Ovary (tissue), 9 donors: ENCODE measurements around the gene SUCLA2. TPM values are rescaled to one million over a fixed set of nuclear protein-coding genes. Genes with fewer than 3 reads are reported as not detected.

ENCODE experiments used
- DNase-seq, 5 donors: peaks; one replicate each; pipeline ENCODE4 v3.0.0-alpha.2; 2019 to 2020
- H3K27ac ChIP-seq, 2 donors: fragments of 200-600 bp; one replicate each; pipeline versions ENCODE4 v1.5.1 to v1.8.0; 2019 to 2022
- H3K27me3 ChIP-seq: fragments of 200-600 bp; one replicate; pipeline ENCODE4 v1.8.0; 2022
- H3K36me3 ChIP-seq: fragments of 200-600 bp; sonication (generic); one replicate; pipeline ENCODE4 v1.5.1; 2019
- H3K4me1 ChIP-seq: one replicate; pipeline ENCODE4 v1.8.1; 2013; ENCODE audit warnings: mild to moderate bottlenecking, moderate library complexity; ENCODE audit not compliant: insufficient read depth
- H3K4me3 ChIP-seq: fragments of 200-600 bp; sonication (generic); one replicate; pipeline ENCODE4 v1.5.1; 2017
- H3K9me3 ChIP-seq, 2 donors: fragments of 200-600 bp in 1 of 2; sonication (generic) in 1 of 2; one replicate each; pipeline versions ENCODE4 v1.5.1 to v1.8.1; 2013 to 2019; ENCODE audit warnings: mild to moderate bottlenecking in 1 of 2, moderate library complexity in 1 of 2
- EP300 ChIP-seq: sonication (generic); formaldehyde crosslinking; IDR thresholded peaks from one replicate; pipeline ENCODE4 v1.6.1; 2017; ENCODE audit warnings: antibody characterized with exemption
- POLR2A ChIP-seq: fragments of 450-650 bp; IDR thresholded peaks from one replicate; pipeline ENCODE4 v1.6.1; 2017; ENCODE audit warnings: antibody characterized with exemption, mild to moderate bottlenecking, moderate library complexity
- WGBS, 3 donors: extraction: QIAGEN DNeasy Blood & Tissue Kit in 1 of 3; methylation state at CpG; one replicate each; pipeline versions ENCODE4 v1.1.5 to v1.1.7; 2013 to 2017; 5-methylcytosine and 5-hydroxymethylcytosine counted together
- intact Hi-C, 4 donors: fragments of 100-400 bp; cut with DNase I; formaldehyde crosslinking; loops; one replicate each; pipeline versions ENCODE4 v1.11.0 to v1.15.1; 2022 to 2023
- polyA plus RNA-seq, 2 donors: library from polyadenylated mRNA; stranded (reverse); fragments of 200-250 nt in 1 of 2; fragments of 350-450 nt in 1 of 2; fragmentation: Illumina TruSeq in 1 of 2; extraction: RNeasy Lipid Tissue Mini Kit (QIAGEN cat#74804) in 1 of 2; gene quantifications; one replicate each; pipeline ENCODE4 v1.2.3, GENCODE V29; 2013 to 2014
- total RNA-seq, 7 donors: library from RNA; depleted of rRNA in 2 of 7; stranded (reverse); fragments of >200 nt in 2 of 7; fragmentation: NEBNext Ultra II Directional in 3 of 7; extraction: Animal tissue kit (Norgen Biotek cat#: 25700) in 3 of 7; gene quantifications; one replicate each; pipeline versions ENCODE4 v1.1.0 to v1.2.4, GENCODE V29; 2016 to 2023
- TF ChIP-seq, protein P1 (sequence below), 3 donors: fragments of 450-650 bp in 2 of 3; fragments of 200-600 bp in 1 of 3; IDR thresholded peaks; one replicate each; pipeline versions ENCODE4 v1.5.1 to v1.8.0; 2016 to 2022; ENCODE audit warnings: antibody characterized with exemption in 3 of 3, mild to moderate bottlenecking in 1 of 3
- donor health status: DM: no; HTN: no; CAD: no; lungs with moderate emphysema.
- donor health status: DM: no; HTN: no; CAD: no.
- donor health status: Bipolar disorder and iron deficiency.
- donor health status: DM: yes; HTN: yes; CAD: no.
- donor health status: DM: no; HTN: no; CAD: no.
- donor health status: DM: yes; HTN: yes; CAD: no.

The SUCLA2 gene
- total and polyA plus RNA-seq, 9 donors = 26.3 to 43.8 (median 35.3) TPM

GRCh38 chr13:47976325-47976724 is 24.7 kb downstream of the SUCLA2 start:
- no peaks in the 10 kb centered on the region for H3K4me1 ChIP-seq
- no peaks in the 10 kb centered on the region for H3K9me3 ChIP-seq
- H3K36me3 ChIP-seq = no peaks in the 10 kb centered on the region
- WGBS, 3 donors = 90 to 100% (median 98%) methylated on average over 1 of the region's 1 CpG
- intact Hi-C loops = no loop called here
- no peak for TF ChIP-seq POLR2A
- TF ChIP-seq, protein P1, sequence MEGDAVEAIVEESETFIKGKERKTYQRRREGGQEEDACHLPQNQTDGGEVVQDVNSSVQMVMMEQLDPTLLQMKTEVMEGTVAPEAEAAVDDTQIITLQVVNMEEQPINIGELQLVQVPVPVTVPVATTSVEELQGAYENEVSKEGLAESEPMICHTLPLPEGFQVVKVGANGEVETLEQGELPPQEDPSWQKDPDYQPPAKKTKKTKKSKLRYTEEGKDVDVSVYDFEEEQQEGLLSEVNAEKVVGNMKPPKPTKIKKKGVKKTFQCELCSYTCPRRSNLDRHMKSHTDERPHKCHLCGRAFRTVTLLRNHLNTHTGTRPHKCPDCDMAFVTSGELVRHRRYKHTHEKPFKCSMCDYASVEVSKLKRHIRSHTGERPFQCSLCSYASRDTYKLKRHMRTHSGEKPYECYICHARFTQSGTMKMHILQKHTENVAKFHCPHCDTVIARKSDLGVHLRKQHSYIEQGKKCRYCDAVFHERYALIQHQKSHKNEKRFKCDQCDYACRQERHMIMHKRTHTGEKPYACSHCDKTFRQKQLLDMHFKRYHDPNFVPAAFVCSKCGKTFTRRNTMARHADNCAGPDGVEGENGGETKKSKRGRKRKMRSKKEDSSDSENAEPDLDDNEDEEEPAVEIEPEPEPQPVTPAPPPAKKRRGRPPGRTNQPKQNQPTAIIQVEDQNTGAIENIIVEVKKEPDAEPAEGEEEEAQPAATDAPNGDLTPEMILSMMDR (IDR thresholded peaks at IDR 0.05) = no peak
- no peak for TF ChIP-seq EP300
- H3K27me3 ChIP-seq = no peaks in the 10 kb centered on the region
- DNase-seq = no peak
- no peak overlapping the region for H3K27ac ChIP-seq
- no peak overlapping the region for H3K4me3 ChIP-seq

DNA sequence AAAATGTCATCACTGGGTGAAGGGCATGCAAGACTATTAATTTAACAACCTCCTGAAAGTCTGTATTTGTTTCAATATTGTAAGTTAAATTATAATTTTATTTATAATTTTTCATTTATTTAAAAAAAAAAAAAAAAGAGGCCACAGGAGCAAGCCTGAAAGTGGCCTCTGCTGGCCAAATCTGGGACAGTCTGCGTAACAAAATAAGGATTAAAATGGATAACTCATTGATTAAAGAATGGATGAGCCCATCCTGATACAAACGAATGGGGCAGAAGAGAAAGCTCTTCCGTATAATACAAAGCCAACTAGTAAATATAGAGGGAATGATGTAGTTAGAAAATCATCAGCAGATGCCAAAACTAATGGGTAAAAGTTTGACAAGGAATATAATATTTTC is 36.2 kb downstream of the SUCLA2 start:
- H3K4me3 ChIP-seq = no peak overlapping the region
- no peaks in the 10 kb centered on the region for H3K36me3 ChIP-seq
- no peaks in the 10 kb centered on the region for H3K27me3 ChIP-seq
- intact Hi-C loops = no loop called here
- H3K27ac ChIP-seq = no peak overlapping the region
- 94 to 96% (median 95%) methylated on average over 3 of the region's 3 CpGs for WGBS, 3 donors
- H3K9me3 ChIP-seq = no peaks in the 10 kb centered on the region
- no peak for DNase-seq
- TF ChIP-seq EP300 = no peak
- H3K4me1 ChIP-seq = no peaks in the 10 kb centered on the region

- DNase-seq = no peak
- WGBS, 3 donors = 84 to 94% (median 90%) methylated on average over 1 of the region's 1 CpG
- Histone ChIP-seq H3K27ac (no peak overlapping the region), H3K27me3 (no peaks in the 10 kb centered on the region), H3K9me3 (no peaks in the 10 kb centered on the region), H3K4me1 (no peaks in the 10 kb centered on the region), H3K4me3 (no peak overlapping the region), H3K36me3 (no peaks in the 10 kb centered on the region)
- TF ChIP-seq EP300 (no peak), POLR2A (no peak)
- TF ChIP-seq, protein P1 (IDR thresholded peaks at IDR 0.05) = no peak
- intact Hi-C loops = no loop called here
Observed at GRCh38 chr13:47962237-47962636, 38.8 kb downstream of the SUCLA2 start.

- WGBS, 3 donors = 95 to 98% (median 97%) methylated on average over 4 of the region's 4 CpGs
- no peaks in the 10 kb centered on the region for H3K36me3 ChIP-seq
- intact Hi-C loops = no loop called here
- peaks cover 0 to 5% of the 10 kb centered on the region in 2 donors for H3K9me3 ChIP-seq
- H3K27ac ChIP-seq = no peak overlapping the region
- TF ChIP-seq, protein P1 (IDR thresholded peaks at IDR 0.05) = no peak
- TF ChIP-seq EP300 = no peak
- no peaks in the 10 kb centered on the region for H3K27me3 ChIP-seq
- no peaks in the 10 kb centered on the region for H3K4me1 ChIP-seq
- no peak for DNase-seq
- H3K4me3 ChIP-seq = no peak overlapping the region
Observed at GRCh38 chr13:47959468-47960247, 41.4 kb downstream of the SUCLA2 start.

DNA sequence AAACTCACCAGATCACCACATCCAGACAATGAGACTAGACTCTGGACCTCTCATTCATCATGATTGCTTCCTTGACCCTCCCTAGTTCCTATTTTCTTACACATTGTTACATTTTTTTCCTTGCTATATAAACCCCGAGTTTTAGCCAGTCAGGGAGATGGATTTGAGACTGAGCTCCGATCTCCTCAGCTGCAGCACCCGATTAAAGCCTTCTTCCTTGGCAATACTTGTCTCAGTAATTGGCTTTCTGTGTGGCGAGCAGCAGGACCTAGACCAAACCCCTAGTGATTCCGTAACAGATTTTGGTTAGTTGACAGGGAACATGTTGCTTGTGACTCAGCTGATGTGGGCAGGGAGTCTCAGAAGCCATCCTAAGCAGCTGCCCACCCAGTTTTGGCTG is 44.0 kb downstream of the SUCLA2 start:
- Histone ChIP-seq H3K36me3 (no peaks in the 10 kb centered on the region), H3K27me3 (no peaks in the 10 kb centered on the region), H3K9me3 (peaks cover 0 to 5% of the 10 kb centered on the region in 2 donors), H3K27ac (no peak overlapping the region), H3K4me1 (no peaks in the 10 kb centered on the region), H3K4me3 (no peak overlapping the region)
- no peak for DNase-seq
- WGBS, 3 donors = 96 to 98% (median 97%) methylated on average over 5 of the region's 5 CpGs
- TF ChIP-seq EP300 (no peak), POLR2A (no peak)
- TF ChIP-seq, protein P1 (IDR thresholded peaks at IDR 0.05) = no peak
- intact Hi-C loops = no loop called here
